ENCODE measurements around the gene SMIM35. TPM values are rescaled to one million over a fixed set of nuclear protein-coding genes. Genes with fewer than 3 reads are reported as not detected.

Gene SMIM35
- total and polyA plus RNA-seq, 2 donors (not counting 1 experiment from before 2014, with no cell fraction given) = not detected

DNA sequence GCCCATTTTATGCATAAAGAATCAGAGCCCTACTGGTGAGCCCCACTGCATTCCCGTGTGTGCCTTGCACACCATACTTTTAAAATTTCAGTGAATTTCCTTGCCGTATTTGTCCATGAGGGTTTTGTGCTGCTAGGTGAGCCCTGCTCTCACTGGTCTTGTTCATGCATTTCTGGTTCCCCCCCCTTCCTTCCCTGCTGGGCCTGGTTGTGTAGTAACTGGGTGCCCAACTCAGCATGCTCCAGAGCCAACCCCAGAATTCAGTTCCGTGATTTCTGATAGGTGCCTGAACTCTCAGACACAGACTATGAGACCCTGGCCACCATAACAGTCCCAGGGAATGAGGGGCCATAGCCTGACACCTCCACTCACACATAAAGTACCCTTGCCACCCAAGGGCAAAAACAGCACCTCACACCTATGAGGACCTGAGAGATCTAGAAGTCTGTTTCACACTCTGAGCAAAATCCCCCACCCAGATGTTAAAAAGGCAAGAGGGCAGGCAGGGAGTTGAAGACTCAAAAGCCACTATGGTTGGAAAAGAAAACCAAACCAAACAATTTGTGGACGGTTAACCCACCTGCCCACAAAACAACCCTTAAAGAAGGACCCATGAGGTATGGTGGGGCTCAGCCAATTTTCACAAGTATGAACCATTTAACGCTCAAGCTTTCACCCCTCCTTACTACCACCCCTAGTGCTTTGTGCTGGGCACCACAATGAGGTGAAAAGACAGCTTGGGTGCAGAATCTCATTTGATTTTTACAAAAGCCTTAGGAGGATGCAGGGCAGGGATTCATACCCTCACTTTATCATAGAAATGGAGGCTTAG lies 117.4 kb downstream of the SMIM35 start:
- no peak for DNase-seq (ENCODE audit: low read depth in 2 of 2)
- no peaks in the 10 kb centered on the region for H3K79me2 ChIP-seq (ENCODE audit: control insufficient read depth, insufficient read depth, low read length)
- H4K20me1 ChIP-seq (ENCODE audit: control insufficient read depth, extremely low read depth, insufficient read depth, low read length) = no peaks in the 10 kb centered on the region
- no peak overlapping the region for H3K4me3 ChIP-seq (replicated peaks in 1 of 4; ENCODE audit: control extremely low read depth in 1 of 4, insufficient read depth in 1 of 4, low read depth in 3 of 4, low read length in 4 of 4)
- no peak overlapping the region for H3K27ac ChIP-seq (ENCODE audit: insufficient read depth, low read length)
- no peak overlapping the region for H3K9ac ChIP-seq (ENCODE audit: insufficient read depth, low read length)
- H3K27me3 ChIP-seq (ENCODE audit: control insufficient read depth, insufficient read depth, low read length) = no peaks in the 10 kb centered on the region
- no peak overlapping the region for H3K4me2 ChIP-seq (ENCODE audit: extremely low read depth, insufficient read depth, low read length)
- no peaks in the 10 kb centered on the region for H3K36me3 ChIP-seq (ENCODE audit: control insufficient read depth, insufficient read depth, low read length)
- H2AFZ ChIP-seq (ENCODE audit: low read length) = no peak overlapping the region
- no peaks in the 10 kb centered on the region for H3K9me3 ChIP-seq (ENCODE audit: control insufficient read depth, insufficient read depth, low read depth, low read length)
- H3K4me1 ChIP-seq (ENCODE audit: control insufficient read depth, extremely low read depth, insufficient read depth, low read length) = no peaks in the 10 kb centered on the region
- TF ChIP-seq, protein P1, sequence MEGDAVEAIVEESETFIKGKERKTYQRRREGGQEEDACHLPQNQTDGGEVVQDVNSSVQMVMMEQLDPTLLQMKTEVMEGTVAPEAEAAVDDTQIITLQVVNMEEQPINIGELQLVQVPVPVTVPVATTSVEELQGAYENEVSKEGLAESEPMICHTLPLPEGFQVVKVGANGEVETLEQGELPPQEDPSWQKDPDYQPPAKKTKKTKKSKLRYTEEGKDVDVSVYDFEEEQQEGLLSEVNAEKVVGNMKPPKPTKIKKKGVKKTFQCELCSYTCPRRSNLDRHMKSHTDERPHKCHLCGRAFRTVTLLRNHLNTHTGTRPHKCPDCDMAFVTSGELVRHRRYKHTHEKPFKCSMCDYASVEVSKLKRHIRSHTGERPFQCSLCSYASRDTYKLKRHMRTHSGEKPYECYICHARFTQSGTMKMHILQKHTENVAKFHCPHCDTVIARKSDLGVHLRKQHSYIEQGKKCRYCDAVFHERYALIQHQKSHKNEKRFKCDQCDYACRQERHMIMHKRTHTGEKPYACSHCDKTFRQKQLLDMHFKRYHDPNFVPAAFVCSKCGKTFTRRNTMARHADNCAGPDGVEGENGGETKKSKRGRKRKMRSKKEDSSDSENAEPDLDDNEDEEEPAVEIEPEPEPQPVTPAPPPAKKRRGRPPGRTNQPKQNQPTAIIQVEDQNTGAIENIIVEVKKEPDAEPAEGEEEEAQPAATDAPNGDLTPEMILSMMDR (conservative IDR thresholded peaks at IDR 0.05 in 1 of 2, IDR thresholded peaks at IDR 0.05 in 1 of 2; ENCODE audit: low read depth in 1 of 2, low read length in 2 of 2) = no peak
- TF ChIP-seq EZH2 (IDR thresholded peaks at IDR 0.05; ENCODE audit: low read length, missing control alignments) = no peak

DNA sequence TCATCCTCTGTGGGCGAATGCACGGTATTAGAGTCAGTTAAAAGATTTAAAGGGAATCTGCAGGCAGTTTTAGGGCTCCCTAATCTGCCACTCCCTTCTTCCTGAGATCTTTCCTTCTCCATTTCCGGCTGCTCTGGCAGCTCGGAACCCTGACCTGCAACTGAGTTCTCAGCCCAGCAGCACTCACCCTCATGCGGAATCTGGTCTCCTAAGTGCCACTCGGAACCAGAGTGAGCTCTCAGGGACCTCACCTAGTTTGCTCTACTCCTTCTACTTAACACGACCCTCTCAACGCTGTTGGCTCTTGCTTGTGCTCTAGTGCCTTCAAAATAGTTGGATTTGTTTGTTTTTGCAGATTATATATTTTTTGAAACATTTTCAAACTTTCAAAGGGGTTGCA lies 119.9 kb downstream of the SMIM35 start:
- Histone ChIP-seq H3K36me3 (ENCODE audit: control insufficient read depth, insufficient read depth, low read length) (no peaks in the 10 kb centered on the region), H3K9me3 (ENCODE audit: control insufficient read depth, insufficient read depth, low read depth, low read length) (no peaks in the 10 kb centered on the region), H3K9ac (ENCODE audit: insufficient read depth, low read length) (no peak overlapping the region), H4K20me1 (ENCODE audit: control insufficient read depth, extremely low read depth, insufficient read depth, low read length) (no peaks in the 10 kb centered on the region), H3K27ac (ENCODE audit: insufficient read depth, low read length) (no peak overlapping the region), H3K27me3 (ENCODE audit: control insufficient read depth, insufficient read depth, low read length) (no peaks in the 10 kb centered on the region), H3K4me2 (ENCODE audit: extremely low read depth, insufficient read depth, low read length) (no peak overlapping the region), H3K79me2 (ENCODE audit: control insufficient read depth, insufficient read depth, low read length) (no peaks in the 10 kb centered on the region), H2AFZ (ENCODE audit: low read length) (no peak overlapping the region), H3K4me1 (ENCODE audit: control insufficient read depth, extremely low read depth, insufficient read depth, low read length) (no peaks in the 10 kb centered on the region), H3K4me3 (replicated peaks in 1 of 4; ENCODE audit: control extremely low read depth in 1 of 4, insufficient read depth in 1 of 4, low read depth in 3 of 4, low read length in 4 of 4) (no peak overlapping the region)
- no peak for TF ChIP-seq EZH2 (IDR thresholded peaks at IDR 0.05; ENCODE audit: low read length, missing control alignments)
- TF ChIP-seq, protein P1 (conservative IDR thresholded peaks at IDR 0.05 in 1 of 2, IDR thresholded peaks at IDR 0.05 in 1 of 2; ENCODE audit: low read depth in 1 of 2, low read length in 2 of 2) = no peak
- no peak for DNase-seq (ENCODE audit: low read depth in 2 of 2)

DNA sequence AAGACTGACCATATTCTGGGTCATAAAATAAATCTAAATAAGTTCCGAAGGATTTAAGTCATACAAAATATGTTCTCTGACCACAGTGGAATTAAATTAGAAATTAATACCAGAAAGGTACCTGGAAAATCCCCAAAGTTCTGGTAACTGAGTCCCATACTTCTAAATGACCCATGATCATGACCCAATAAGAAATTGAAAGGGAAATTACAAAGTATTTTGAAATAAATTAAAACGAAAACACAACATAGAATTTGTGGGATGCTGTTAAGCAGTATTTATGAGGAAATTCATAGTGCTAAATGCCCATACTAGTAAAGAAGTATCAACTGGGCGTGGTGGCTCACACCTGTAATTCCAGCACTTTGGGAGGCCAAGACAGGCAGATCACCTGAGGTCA lies 123.9 kb downstream of the SMIM35 start:
- TF ChIP-seq, protein P1 (conservative IDR thresholded peaks at IDR 0.05 in 1 of 2, IDR thresholded peaks at IDR 0.05 in 1 of 2; ENCODE audit: low read depth in 1 of 2, low read length in 2 of 2) = no peak
- no peak for TF ChIP-seq EZH2 (IDR thresholded peaks at IDR 0.05; ENCODE audit: low read length, missing control alignments)
- Histone ChIP-seq H3K9ac (ENCODE audit: insufficient read depth, low read length) (no peak overlapping the region), H4K20me1 (ENCODE audit: control insufficient read depth, extremely low read depth, insufficient read depth, low read length) (no peaks in the 10 kb centered on the region), H3K4me3 (replicated peaks in 1 of 4; ENCODE audit: control extremely low read depth in 1 of 4, insufficient read depth in 1 of 4, low read depth in 3 of 4, low read length in 4 of 4) (no peak overlapping the region), H3K79me2 (ENCODE audit: control insufficient read depth, insufficient read depth, low read length) (no peaks in the 10 kb centered on the region), H3K36me3 (ENCODE audit: control insufficient read depth, insufficient read depth, low read length) (no peaks in the 10 kb centered on the region), H3K4me2 (ENCODE audit: extremely low read depth, insufficient read depth, low read length) (no peak overlapping the region), H2AFZ (ENCODE audit: low read length) (no peak overlapping the region), H3K9me3 (ENCODE audit: control insufficient read depth, insufficient read depth, low read depth, low read length) (no peaks in the 10 kb centered on the region), H3K4me1 (ENCODE audit: control insufficient read depth, extremely low read depth, insufficient read depth, low read length) (no peaks in the 10 kb centered on the region), H3K27ac (ENCODE audit: insufficient read depth, low read length) (no peak overlapping the region), H3K27me3 (ENCODE audit: control insufficient read depth, insufficient read depth, low read length) (no peaks in the 10 kb centered on the region)
- no peak for DNase-seq (ENCODE audit: low read depth in 2 of 2)
